DMS 273 treated with DMSO at 0.1 percent for 48 hours (cell line): Measurements from ENCODE around the gene C9orf40.

Source experiments
- DNase-seq: peaks from one replicate; lab custom pipeline; 2025; lab: John Stamatoyannopoulos, UW

The C9orf40 gene, protein sequence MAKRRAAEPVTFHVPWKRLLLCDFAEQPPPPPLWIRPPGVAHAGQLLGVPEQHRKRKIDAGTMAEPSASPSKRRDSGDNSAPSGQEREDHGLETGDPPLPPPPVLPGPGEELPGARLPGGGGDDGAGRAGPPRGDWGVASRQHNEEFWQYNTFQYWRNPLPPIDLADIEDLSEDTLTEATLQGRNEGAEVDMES

DNA sequence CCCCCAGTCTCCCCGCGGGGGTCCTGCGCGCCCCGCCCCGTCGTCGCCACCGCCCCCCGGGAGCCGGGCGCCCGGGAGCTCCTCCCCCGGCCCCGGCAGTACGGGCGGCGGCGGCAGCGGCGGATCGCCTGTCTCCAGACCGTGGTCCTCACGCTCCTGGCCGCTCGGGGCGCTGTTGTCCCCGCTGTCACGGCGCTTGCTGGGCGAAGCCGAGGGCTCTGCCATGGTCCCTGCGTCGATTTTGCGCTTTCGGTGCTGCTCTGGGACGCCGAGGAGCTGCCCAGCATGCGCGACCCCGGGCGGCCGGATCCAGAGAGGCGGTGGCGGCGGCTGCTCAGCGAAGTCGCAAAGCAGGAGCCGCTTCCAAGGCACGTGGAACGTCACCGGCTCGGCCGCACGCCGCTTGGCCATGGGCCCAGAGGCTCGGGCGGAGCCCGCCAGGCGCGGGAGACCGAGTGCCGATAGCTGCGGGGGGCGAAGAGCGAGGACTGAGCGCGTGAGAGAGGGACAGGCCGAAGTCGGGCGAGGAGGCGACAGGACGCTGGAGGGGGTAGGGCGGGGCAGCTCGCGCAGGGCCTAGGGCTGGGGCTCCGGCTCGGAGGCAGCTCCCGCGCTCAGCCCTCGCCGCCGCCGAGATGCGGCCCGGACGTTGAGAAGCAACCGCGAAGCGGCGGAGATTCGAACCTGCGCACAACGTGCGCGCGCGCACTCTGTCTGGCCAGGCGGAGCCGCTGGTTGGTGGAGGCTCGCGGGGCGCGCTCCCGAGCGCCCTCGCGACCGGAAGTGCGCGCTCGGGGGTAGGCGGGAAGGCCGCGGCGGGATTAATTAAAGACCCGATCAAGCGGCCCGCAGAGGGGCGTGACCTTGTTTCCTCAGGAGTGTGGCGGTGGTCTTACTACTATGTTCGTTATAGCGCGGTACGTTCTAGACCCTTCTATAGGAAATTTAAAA lies at the start of gene C9orf40:
Gene C9orf40 (minus strand): TSS at position 712 of the 951 bp plus-strand sequence. CDS start 301 bp downstream, at position 411.
- DNase-seq, result peak; percentile 67

DNA sequence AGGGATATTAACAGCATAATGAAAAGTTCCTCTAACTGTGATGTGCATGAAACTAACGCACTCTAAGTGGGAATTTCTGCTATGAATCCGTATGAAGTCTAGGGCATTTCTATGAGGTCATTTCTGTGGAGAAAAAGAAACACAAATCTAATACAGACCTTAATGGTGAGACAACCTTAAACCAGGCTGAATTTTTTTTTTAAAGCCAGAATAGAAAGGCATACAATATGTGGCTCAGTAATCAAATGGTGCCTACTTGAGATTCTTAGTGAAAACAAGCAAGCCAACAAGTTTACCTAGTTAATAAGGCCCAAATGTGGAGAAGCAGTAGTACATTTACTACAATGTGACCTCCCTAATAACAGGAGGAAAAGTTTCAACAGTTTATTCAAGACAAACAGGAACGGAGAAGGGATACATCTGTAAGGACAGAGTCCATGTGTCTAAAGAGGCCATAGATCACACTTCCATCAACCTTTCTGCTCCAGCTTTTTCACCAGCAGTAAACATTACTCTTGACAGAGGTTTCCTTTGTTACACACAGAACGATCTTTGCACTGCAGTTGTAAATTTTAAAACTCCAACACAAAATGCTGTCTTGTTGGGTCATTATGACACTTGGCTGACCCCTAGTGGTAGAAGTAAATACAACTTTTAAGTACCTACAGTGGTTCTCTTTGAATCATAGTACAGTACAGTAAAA lies 49.2 kb upstream of the C9orf40 start:
- DNase-seq, result peak; percentile 48

DNA sequence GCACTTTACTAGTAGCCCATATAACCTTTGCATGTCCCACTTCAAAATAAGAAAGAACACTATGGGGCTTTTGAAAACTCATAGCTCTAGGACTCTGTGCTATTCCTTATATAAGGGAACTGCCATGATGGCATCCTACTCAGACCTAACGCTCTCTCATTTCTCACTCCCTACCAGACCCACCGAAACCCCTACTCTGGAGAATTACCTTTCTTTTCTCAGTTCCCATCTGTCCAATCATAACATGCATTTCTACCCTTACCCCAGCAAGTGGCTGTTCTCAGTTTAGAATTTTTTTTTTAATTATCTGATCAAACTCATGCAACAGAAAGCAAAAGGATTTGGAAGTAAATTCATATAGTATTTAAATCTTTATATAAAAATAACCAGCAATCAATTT lies 48.1 kb upstream of the C9orf40 start:
- no peak for DNase-seq

DNA sequence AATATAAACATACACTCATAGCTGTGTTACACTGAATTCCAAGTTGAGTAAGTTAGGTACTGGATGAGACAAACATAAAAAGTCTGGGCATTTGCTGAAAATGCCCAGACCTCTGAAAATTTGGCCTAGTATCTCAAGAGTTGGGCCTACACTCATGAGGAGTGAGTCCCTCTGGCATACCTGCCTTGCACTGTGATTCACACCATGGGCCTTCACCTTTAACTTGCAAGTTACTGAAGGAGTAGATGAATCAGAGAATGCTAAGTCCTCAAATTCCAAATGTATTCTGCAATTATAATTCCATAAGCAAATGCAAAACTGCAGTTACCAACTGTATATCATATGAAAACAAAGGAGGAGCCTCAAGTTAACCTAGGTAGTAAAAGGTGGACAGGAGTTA lies 32.3 kb upstream of the C9orf40 start:
- no peak for DNase-seq

DNA sequence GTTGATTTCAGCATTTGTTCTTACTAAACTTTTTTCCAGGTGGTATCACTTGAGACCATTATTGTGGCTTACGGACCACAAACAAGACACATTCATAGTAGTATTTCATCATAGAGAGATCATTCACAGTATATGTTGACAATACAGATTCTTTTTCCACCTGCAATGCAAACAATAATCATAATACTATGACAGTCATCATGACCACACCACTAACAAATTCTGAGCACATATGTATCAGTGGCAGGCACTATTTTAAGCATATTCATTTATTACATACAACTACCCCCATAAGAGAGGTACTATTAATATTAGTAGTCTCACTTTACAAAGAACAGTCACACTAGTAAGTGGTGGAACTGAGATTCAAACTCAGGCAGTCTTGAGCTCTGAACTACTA lies 31.0 kb upstream of the C9orf40 start:
- DNase-seq, result no peak

DNA sequence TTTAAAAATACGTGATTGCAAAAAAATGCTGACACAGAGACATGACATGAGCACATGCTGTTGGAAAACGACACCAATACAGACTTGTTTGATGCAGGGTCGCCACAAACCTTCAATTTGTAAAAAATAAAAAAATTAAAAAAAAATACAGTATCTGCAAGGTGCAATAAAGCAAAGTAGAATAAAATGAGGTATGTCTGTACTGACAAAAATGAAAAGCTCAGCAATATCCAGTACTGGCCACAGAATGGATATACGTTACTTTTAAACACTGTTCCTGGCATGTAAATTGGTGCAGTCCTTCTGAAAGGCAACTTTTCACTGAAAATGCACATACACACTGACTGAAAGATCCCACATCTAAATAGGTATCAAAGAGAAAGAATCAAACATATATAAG lies 27.1 kb upstream of the C9orf40 start:
- no peak for DNase-seq

DNA sequence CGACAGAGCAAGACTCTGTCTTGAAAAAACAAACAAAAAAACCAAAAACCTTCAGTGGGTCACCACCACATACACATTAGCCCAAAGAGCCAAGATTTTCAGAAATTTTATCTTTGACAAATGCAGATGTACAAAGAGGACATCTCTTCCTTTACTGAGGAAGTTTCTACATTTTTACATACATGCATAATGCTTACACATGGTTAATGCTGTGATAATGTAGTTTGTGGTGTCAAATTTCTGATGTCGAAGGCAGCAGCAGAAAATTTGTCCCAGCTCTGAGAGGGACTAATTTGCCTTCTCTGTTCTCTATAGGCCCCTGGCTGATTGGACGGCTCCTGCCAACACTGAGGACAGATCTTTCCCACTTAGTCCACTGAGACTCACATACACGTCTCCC lies 24.6 kb upstream of the C9orf40 start:
- DNase-seq, result no peak

DNA sequence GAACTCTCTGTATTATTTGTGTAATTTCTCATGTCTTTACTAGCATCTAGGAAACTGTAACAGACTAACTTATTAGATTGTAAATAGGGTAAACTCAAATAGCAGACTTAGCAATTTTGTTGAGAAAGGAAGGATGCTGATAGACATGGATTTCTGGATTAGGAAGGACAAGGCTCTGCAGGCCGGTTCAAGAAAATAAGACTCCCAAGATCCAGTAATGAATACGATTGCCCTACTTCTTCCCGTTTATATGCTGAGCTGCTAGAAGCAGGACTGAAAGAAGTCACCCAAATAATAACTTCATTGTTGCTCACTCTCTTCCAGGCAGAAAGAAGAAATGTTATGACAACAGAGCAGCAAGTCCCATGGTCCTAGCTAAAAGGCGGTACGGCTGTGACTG lies 22.8 kb upstream of the C9orf40 start:
- no peak for DNase-seq

DNA sequence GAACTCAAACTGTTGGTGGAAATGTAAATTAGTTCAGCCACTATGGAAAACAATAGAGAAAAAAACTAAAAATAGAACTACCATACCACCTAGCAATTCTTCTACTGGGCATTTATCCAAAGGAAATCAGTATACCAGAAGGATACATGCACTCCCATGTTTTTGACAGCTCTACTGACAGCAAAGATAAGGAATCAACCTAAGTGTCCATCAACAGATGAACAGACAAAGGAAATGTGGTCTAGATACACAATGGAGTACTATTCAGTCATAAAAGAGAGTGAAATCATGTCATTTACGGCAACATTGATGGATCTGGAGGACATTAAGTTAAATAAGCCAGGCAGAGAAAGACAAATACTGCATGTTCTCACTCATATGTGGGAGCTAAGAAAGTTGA lies 21.8 kb upstream of the C9orf40 start:
- no peak for DNase-seq

DNA sequence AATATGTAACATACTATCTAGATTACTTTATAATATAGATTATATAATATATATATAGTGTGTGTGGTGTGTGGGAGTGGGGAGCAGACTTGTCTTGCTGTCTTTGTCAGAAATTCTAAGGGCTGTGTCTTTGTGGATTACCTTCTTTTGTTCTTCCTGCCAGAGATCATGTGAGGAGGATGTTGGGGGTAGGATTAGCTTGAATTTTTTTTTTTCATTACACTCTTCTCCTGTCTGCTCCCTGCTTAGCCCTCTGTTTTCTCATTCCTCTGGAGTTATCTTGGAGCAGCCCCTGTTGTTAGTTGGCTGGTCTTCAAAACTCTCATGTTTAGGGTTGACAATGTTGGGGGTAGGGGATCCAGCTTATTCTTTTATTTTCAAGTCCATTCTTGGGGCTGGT lies 21.0 kb upstream of the C9orf40 start:
- DNase-seq, result no peak

DNA sequence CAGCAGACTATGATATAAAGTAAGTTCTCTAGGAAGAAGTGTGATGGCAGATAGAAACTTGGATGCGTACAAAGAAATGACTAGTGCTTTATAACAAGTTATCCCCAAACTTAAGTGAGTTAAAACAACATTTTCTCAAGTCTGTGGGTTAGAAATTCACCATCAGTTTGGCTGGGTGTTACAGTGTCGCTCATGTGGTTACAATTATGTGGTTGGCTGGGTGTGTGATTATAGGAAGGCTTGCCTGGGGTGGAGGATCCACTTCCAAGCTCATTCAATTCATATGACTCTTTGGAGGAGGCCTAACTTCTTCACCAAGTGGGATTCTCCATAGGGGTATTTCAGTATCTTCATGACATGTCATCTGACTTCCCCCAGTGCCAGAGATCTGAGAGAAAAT lies 10.3 kb upstream of the C9orf40 start:
- no peak for DNase-seq

DNA sequence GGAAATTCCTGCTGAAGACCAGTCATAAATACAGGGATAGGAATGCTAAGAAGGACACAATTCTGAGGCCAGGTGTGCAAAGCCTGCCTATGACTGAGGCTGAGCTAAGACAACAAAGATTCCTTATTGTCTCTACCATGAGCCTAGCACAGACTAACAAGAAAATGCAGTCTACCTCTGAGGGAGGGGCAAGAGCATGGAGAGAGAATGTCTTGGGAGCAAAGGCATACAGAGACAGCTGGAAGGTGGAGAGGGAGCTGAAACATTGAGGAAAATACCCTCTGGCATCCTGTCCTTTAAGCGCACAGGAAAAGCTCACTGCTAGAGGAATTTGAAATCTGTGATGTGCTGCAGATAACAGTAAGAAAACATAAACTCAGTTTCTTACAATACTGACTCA lies 8.8 kb upstream of the C9orf40 start:
- DNase-seq, result no peak

DNA sequence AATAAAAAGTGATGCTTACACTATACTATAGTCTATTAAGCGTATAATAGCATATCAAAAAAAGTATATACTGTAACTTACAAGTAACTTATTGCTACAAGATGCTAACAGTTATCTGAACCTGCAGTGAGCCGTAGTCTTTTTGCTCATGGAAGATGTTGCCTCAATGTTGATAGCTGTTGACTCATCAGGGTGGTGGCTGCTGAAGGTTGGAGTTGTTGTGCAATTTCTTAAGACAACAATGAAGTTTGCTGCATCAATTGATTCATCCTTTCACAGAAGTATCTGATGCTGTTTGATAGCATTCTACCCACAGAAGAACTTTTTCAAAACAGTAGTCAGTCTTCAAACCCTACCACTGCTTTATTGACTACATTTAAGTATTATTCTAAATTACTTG lies 7.8 kb upstream of the C9orf40 start:
- DNase-seq, result no peak

DNA sequence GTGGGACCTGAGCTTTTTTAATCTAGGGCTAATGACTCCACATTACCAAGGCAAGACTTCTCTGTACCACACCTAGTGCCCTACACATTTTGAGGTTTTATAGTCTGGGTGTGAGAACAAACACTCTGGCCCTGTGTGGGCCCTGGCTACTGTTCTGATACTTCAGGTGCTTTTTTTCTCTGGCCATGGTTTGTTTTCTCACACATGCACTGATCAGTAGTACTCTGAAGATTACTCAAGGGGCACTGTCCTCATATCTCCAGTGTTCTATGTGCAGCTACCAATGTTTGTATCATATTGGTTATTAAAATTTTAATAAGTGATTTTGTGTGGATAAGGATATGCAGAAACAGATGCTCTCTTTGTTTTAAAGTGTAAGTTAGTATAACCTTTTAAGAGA lies 5.9 kb upstream of the C9orf40 start:
- DNase-seq, result no peak

DNA sequence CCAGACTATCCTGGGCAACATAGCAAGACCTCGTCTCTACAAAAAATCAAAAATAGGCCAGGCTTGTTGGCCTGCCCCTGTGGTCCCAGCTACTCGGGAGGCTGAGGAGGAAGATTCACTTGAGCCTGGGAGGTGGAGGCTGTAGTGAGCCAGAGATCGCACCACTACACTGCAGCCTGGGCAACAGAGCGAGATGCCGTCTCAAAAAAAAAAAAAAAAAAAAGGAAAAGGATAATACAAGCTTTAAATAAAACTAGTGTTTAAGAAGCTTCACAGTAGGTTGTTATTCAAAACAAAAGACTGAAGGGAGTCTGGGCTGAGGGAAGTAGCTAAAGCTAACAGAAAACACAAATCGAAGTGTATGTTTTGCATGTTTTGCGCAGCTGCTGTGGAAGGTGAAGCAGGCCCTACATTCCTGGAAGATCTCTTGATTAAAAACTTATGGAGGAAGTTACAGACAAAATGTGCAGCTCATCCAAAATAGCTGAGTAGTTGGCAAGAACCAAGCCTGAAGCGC lies 581 bp upstream of the C9orf40 start:
- no peak for DNase-seq

DNA sequence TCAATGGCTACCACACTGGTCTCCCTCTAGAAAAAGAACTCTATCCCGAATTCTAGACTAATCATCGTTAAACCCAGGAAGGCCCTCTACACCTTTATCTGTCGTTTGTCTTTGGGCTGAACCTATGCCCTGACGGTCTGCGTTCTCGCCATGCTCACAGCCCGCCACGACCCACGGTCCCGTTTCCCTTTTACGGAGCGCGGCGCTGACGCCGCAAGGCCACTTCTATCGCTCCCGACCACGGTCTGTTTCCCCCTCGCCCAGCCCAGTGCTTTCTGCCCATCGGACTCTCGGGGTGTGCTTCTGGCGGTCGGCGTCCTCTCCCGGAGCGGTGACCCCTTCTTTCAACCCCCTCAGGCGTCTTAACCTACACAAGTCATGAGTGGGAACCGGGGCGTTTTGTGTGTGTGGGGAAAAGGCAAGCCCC lies 974 bp downstream of the C9orf40 start:
- no peak for DNase-seq

DNA sequence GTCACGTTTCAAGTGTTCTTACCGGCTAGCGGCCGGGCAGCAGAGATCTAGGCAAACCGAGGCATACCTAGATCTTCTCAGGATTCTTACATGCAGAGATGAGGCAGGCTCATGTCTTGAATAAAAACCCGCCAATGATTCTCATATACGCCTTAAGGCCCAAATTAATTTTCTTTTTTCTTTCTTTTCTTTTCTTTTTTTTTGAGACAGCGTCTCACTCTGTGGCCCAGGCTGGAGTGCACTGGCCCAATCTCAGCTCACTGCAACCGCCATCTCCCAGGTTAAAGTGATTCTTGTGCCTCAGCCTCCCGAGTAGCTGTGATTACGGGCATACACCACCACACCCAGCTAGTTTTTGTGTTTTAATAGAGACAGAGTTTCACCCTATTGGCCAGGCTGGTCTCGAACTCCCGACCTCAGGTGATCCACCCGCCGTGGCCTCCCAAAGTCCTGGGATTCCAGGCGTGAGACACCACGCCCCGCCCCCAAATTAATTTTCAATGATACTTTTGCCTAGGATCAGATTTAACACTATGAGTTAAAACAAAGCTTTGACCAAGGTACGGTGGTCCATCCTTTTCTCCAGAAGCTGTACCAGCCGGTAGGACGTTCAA lies 1.5 kb downstream of the C9orf40 start:
- no peak for DNase-seq

DNA sequence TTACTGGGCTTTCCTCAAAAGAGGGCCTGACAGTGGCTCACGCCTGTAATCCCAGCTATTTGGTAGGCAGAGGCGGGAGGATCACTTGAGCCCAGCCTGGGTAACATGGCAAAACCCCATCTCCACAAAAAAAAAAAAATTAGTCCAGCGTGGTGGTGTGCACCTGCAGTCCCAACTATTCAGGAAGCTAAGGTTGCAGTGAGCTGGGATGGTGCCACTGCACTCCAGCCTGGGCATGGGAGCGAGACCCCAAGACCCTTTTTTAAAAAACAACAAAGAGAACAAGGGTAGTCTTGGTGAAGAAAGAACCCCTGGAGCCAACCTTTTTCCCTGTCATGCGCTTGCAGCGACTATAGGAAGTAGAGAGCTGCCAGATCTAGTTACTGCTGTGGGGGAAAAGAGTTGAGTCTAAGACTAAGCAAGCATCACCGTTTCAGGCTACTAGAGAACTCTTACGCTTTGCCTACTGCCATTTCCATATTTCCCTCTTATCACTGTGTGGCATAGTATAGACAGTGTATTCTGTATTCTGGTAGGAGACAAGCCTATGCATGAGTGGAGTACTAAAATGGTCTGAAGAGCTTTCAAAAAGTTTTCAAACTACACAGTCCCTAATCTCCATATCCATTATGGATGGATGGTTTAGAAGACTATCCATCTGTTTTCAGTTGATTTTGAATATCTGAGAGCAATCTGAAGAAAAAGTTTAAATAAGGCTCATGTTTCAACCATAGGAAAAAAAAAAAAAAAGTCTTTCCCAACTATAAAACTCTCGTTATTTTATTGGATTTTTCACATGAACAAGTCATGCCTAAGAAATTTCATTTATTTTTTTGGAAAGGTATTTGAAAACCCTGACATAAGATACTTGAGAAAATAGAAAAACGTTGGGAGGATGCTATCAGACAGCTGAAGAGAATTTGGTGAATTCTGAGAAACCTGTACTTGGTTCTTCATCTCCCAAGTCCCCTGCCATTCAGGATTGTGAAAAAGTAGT lies 2.6 kb downstream of the C9orf40 start:
- no peak for DNase-seq

DNA sequence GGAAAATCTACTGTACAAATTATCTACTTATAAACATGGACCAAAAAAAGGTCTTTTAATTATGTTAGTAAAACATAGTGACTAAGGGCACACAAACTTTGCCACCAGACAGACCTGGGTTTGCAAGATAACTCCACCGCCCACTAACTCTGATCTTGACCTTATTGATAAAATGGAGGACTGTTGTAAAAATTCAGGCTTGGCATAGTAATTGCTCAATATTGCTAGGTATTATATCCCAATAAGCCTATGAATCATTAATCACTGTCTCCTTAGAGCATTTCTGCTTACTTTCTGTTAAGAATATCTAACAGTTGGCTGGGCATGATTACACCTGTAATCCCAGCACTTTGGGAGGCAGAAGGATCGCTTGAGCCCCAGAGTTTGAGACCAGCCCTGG lies 3.8 kb downstream of the C9orf40 start:
- no peak for DNase-seq

DNA sequence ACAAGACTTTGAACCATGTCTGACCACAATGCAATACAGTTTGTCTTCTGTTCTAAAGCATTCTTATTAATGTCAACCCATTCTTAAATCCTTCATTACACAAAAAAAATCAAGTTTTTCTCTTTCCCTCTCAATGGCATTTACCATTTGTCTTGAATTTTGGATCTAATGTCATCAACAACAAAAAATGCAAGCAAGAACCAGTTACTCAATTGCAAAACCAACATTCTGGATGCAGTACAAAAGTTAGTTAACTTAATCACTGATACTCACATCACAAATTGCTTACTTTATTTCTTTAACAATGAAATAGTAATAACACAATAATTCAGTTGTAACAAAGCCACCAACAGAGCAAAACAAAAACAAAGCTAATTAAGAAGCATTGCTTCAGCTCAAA lies 6.0 kb downstream of the C9orf40 start:
- DNase-seq, result no peak

DNA sequence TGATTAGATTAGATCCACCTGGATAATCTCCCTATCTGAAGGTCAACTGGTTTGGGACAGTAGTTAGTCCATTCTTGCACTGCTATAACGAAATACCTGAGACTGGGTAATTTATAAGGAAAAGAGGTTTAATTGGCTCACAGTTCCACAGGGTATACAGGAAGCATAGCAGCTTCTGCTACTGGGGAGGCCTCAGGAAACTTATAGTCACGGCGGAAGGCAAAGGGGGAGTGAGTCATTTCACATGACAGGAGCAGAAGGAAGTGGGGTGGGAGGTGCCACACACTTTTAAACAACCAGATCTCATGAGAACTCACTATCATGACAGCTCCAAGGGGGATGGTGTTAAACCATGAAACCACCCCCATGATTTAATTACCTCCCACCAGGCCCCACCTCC lies 9.9 kb downstream of the C9orf40 start:
- no peak for DNase-seq
